Kidney epithelial cell (primary cell): ENCODE results near the gene NPTN. TPM values are rescaled to one million over a fixed set of nuclear protein-coding genes. Genes with fewer than 3 reads are reported as not detected.
"Not testable (repeated sequence)": the region's sequence is repeated elsewhere in the genome, so short reads cannot be mapped to it uniquely, and the experiment has no call there.

Experiments used
- DNase-seq: peaks from one replicate; pipeline ENCODE4 v3.0.0-alpha.2; 2010; ENCODE audit warnings: low read depth
- H3K27me3 ChIP-seq: 2 replicates; pipeline ENCODE4 v1.6.0; 2011; ENCODE audit warnings: low read length; ENCODE audit not compliant: control insufficient read depth, insufficient read depth
- H3K36me3 ChIP-seq: 2 replicates; pipeline ENCODE4 v1.5.1; 2011; ENCODE audit warnings: low read length; ENCODE audit not compliant: control insufficient read depth, insufficient read depth
- H3K4me3 ChIP-seq: 2 replicates; pipeline ENCODE4 v1.5.1; 2011; ENCODE audit warnings: low read depth, mild to moderate bottlenecking, control low read depth, low read length
- total RNA-seq: library from RNA; depleted of rRNA; stranded (reverse); fragments of >200 nt; gene quantifications from 2 replicates; pipeline ENCODE4 v1.2.3, GENCODE V29; 2015
- TF ChIP-seq, protein P1 (sequence below): IDR thresholded peaks from 2 replicates; pipeline ENCODE4 v1.5.1; 2011; ENCODE audit warnings: mild to moderate bottlenecking, moderate library complexity, low read length, control low read depth, inconsistent platforms; ENCODE audit not compliant: insufficient read depth, poor library complexity, severe bottlenecking

NPTN gene
- total RNA-seq, 1 donor from 2014 or later: 96.5 TPM

DNA sequence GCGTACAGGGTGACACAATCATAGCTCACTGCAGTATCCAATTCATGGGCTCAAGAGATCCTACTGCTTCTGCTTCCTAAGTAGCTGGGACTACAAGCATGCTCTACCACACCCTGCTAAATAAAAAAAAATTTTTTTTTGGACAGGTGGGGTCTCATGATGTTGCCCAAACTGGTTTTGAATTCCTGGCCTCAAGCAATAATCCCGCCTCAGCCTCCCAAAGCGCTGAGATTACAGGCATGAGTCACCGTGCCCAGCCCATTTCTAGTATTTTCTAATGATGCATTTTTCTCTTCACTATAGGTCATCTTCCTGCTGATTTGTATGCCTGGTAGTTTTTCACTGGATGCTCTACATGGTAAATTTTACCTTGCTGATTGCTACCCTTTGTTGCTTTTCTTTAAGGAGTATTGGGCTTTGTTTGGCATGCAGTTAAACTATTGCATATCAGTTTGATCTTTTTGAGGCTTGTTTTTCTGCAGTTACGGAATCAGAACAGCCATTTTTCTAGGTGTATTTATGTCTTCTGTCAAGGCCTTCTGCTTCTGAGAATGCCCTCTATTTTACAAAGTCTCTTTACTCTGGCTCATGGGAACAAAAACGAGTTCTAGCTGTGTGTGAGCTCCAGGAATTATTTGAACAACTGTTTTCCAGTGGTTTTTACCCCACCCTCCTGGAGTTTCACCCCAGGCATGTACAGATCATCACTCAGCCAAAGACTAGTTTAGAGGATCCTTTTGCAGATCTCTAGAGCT, 14.2 kb upstream of the NPTN start:
- Histone ChIP-seq H3K4me3 (no peak overlapping the region), H3K36me3 (no peaks in the 10 kb centered on the region), H3K27me3 (no peaks in the 10 kb centered on the region)
- TF ChIP-seq, protein P1, sequence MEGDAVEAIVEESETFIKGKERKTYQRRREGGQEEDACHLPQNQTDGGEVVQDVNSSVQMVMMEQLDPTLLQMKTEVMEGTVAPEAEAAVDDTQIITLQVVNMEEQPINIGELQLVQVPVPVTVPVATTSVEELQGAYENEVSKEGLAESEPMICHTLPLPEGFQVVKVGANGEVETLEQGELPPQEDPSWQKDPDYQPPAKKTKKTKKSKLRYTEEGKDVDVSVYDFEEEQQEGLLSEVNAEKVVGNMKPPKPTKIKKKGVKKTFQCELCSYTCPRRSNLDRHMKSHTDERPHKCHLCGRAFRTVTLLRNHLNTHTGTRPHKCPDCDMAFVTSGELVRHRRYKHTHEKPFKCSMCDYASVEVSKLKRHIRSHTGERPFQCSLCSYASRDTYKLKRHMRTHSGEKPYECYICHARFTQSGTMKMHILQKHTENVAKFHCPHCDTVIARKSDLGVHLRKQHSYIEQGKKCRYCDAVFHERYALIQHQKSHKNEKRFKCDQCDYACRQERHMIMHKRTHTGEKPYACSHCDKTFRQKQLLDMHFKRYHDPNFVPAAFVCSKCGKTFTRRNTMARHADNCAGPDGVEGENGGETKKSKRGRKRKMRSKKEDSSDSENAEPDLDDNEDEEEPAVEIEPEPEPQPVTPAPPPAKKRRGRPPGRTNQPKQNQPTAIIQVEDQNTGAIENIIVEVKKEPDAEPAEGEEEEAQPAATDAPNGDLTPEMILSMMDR: no peak
- DNase-seq: no peak

DNA sequence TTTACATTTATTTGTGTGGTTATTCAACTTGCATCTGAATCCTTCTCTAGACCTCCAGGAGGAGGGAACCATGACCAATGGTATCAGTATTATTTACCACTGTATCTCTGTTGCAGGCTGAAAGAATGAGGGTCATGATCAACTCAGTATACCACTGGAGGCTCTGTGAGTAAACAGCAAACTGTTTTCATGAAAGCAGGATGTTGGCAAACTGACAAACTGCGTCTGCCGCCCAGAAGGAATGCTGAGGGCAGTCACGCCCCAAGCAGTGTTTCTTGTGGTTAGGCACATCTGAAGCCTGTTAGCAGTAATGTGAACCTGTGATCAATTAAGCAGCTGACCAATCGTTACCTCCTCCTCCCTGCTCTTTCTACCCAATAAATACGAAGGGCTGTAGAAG, 6.3 kb upstream of the NPTN start:
- H3K36me3 ChIP-seq, H3K27me3 ChIP-seq, DNase-seq, H3K4me3 ChIP-seq: not testable (repeated sequence)

DNA sequence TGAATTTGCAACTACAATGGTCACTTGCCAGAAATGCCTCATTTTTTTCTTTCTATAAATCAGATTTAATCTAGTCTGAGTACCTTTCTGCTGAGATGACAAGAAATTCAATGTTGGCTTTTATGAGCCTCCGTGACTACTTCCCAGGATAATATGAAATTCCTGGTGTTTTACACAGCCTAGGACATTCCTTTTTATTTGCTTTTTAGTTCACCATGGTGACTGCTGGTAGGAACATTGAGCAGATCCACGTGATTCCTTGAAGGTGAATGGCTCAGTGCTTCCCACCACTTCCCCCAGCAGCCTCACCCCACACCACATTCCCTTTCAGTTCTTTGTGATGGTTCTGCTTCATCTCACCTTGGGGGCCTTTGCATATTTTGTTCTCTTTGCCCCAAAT, 4.3 kb upstream of the NPTN start:
- TF ChIP-seq, protein P1: no peak
- no peak overlapping the region for H3K4me3 ChIP-seq
- no peaks in the 10 kb centered on the region for H3K27me3 ChIP-seq
- no peaks in the 10 kb centered on the region for H3K36me3 ChIP-seq
- DNase-seq: peak; percentile 73

DNA sequence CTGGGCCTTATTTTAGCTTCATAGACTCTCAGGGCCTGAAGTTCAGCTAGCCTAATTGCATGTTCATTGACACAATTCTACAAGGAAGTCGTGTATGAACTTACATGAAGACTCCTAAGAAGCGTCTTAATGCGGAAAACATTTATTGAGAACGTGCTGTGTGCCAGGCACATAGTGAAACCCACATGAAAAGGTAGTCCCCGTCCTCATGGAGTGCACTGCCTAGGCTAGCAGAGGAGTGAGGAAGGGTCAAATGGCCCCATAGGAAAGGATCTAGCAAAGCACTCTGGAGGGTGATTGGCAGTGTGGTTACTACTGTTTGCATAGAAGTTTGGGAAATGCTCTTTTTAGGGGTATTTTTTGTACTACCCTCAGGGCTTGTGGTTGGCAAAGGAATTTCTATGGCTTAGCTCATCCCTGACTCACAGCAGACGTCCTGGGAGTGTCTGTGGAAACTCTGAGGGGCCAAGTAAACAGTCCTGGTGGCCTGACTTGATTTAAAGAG, 854 bp upstream of the NPTN start:
- TF ChIP-seq, protein P1: no peak
- Histone ChIP-seq H3K4me3 (no peak overlapping the region), H3K36me3 (no peaks in the 10 kb centered on the region), H3K27me3 (no peaks in the 10 kb centered on the region)
- DNase-seq: peak; percentile 85

DNA sequence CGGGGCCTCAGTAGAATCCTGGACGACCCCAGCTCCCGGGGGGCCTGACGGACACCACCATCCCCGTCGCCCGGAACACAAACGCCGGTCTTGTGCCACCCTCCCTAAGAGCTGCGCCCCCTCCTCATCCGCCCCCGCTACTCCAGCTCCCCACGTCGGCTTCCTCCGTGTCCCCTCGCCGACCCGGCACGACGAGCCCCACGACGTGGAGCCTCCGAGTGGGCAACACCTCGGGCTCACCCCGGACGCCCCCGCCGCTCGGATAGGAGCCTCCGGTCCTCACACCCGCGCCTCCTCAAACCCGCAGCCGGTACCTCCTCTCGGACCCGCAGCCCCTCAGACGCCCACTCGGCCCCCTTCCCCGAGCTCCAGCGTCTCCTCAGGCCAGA, 525 bp downstream of the NPTN start:
- H3K36me3 ChIP-seq: no peaks in the 10 kb centered on the region
- TF ChIP-seq, protein P1: no peak
- no peaks in the 10 kb centered on the region for H3K27me3 ChIP-seq
- peak overlapping the region; percentile 93 for H3K4me3 ChIP-seq
- DNase-seq: no peak

DNA sequence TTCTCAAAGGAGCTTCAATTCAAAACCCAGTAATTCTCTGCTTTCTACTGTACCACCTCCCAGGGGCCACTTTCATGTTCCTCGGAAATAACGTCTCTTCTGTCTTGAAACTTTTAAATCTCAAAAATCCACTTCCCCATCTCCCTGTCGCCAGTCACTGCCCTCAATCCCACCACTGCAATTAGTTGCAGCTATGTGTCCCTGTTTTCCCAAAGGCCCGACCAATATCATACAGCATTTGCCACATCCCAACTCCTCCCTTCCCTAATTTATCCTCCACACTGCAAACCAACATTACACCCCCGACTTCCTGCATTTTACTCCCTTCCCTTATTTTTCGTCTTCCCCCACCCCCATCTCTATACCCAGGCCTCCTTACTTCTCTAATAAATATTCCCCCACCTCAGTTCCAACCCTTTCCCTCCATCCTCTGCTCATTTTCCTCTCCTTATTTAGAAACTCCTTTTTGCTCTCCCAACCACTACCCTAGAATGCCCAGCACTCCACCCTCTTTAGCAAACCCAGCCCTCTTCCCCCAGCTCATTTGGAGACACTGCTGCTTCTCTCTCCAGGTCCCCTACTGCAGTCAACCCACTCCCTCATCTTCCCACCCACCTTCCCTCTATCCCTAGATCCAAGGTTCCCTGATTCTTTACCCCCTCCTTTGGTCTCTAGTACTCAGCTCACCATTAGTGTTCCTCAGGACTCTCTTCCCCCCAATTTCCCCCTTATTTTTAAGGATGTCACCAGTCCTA, 1.1 kb downstream of the NPTN start:
- Histone ChIP-seq H3K27me3 (no peaks in the 10 kb centered on the region), H3K36me3 (no peaks in the 10 kb centered on the region), H3K4me3 (peak overlapping the region; percentile 93)
- TF ChIP-seq, protein P1: no peak
- no peak for DNase-seq
